GM12878 (cell line): ENCODE data around the gene GRIP2. TPM values are rescaled to one million over a fixed set of nuclear protein-coding genes. Genes with fewer than 3 reads are reported as not detected.
A peak's percentile ranks its signal among the peaks of the same experiment; 100 is the strongest.

ENCODE experiments used
- ATAC-seq: fragments of 200-7000 bp; cut with Tn5 transposase; 3 replicates; pipeline ENCODE4 v1.9.1; 2020; ENCODE audit warnings: mild to moderate bottlenecking, moderate library complexity
- BruUV-seq: library from RNA; stranded (reverse); fragments of 400-500 nt; replicated peaks from 2 replicates; lab custom pipeline; 2021; lab: Mats Ljungman, UMichigan
- CTCF ChIA-PET: fragments of 300-600 bp; sonication (Branson Sonifier 250); formaldehyde crosslinking; extraction: SDS; loops from one replicate; lab custom pipeline; 2021; ENCODE audit warnings: inconsistent platforms; lab: Yijun Ruan, JAX
- POLR2A ChIA-PET: fragments of 350-600 bp; formaldehyde crosslinking; extraction: SDS; loops from one replicate; lab custom pipeline; 2021; ENCODE audit warnings: inconsistent platforms; lab: Charles Lee
- RAD21 ChIA-PET: fragments of 300-600 bp; sonication (Branson Sonifier 250); formaldehyde crosslinking; loops from one replicate; lab custom pipeline; 2023; ENCODE audit warnings: antibody characterized with exemption; ENCODE audit not compliant: unreplicated experiment; lab: Charles Lee
- SMC1A ChIA-PET: fragments of 300-600 bp; sonication (Branson Sonifier 250); formaldehyde crosslinking; loops from one replicate; lab custom pipeline; 2023; ENCODE audit not compliant: unreplicated experiment, uncharacterized antibody; lab: Charles Lee
- DNase-seq: peaks from one replicate; pipeline ENCODE4 v3.0.0-alpha.2; 2011; ENCODE audit warnings: low read depth, low spot score
- FAIRE-seq: peaks from 3 replicates; lab custom pipeline; 2011; peaks lifted over from hg19 to GRCh38; lab: Jason Lieb, UNC
- H2AFZ ChIP-seq: 2 replicates; pipeline ENCODE4 v1.6.0; 2011; ENCODE audit warnings: low read depth, low read length, control low read depth; ENCODE audit not compliant: control insufficient read depth
- H3K27ac ChIP-seq: 2 replicates; pipeline ENCODE4 v1.5.1; 2011; ENCODE audit warnings: control low read depth; ENCODE audit not compliant: control insufficient read depth, insufficient read depth
- H3K27me3 ChIP-seq, 2 experiments: replicated peaks in 1 of 2; 2 replicates each; pipeline versions ENCODE4 v1.6.0 to v1.6.1; 2011; ENCODE audit warnings: low read length in 1 of 2; ENCODE audit not compliant: control insufficient read depth in 2 of 2, insufficient read depth in 2 of 2
- H3K36me3 ChIP-seq, 2 experiments: 2 replicates each; pipeline ENCODE4 v1.5.1; 2011; ENCODE audit warnings: low read length in 1 of 2; ENCODE audit not compliant: control insufficient read depth in 2 of 2, insufficient read depth in 2 of 2
- H3K4me1 ChIP-seq: 2 replicates; pipeline ENCODE4 v1.6.1; 2011; ENCODE audit warnings: mild to moderate bottlenecking, low read length, moderate library complexity, mixed read lengths; ENCODE audit not compliant: control insufficient read depth, insufficient read depth
- H3K4me2 ChIP-seq: 2 replicates; pipeline ENCODE4 v1.6.0; 2011; ENCODE audit warnings: control low read depth; ENCODE audit not compliant: control insufficient read depth, insufficient read depth
- H3K4me3 ChIP-seq: fragments of 200-600 bp; sonication (generic); 2 replicates; pipeline ENCODE4 v1.5.1; 2016
- H3K79me2 ChIP-seq: 2 replicates; pipeline ENCODE4 v1.6.0; 2011; ENCODE audit warnings: low read length; ENCODE audit not compliant: control insufficient read depth, insufficient read depth
- H3K9ac ChIP-seq: 2 replicates; pipeline ENCODE4 v1.8.0; 2011; ENCODE audit warnings: low read length, control low read depth, mixed read lengths; ENCODE audit not compliant: control insufficient read depth, insufficient read depth
- H3K9me3 ChIP-seq: replicated peaks from 3 replicates; pipeline ENCODE4 v1.5.1; 2011; ENCODE audit warnings: mild to moderate bottlenecking, low read length; ENCODE audit not compliant: control insufficient read depth, insufficient read depth
- H4K20me1 ChIP-seq: 2 replicates; pipeline ENCODE4 v1.6.0; 2011; ENCODE audit not compliant: control insufficient read depth, insufficient read depth
- BHLHE40 ChIP-seq, 2 experiments: fragments of 450-650 bp in 1 of 2; IDR thresholded peaks; 2 replicates each; pipeline ENCODE4 v1.6.1; 2011 to 2017; ENCODE audit warnings: low read depth in 2 of 2, borderline replicate concordance in 1 of 2, improper control_type of control experiment in 1 of 2, low read length in 1 of 2, mild to moderate bottlenecking in 1 of 2
- BMI1 ChIP-seq: fragments of 450-650 bp; IDR thresholded peaks from 2 replicates; pipeline ENCODE4 v1.6.1; 2016; ENCODE audit warnings: mild to moderate bottlenecking, moderate library complexity, borderline replicate concordance
- HDAC6 ChIP-seq: fragments of 200-600 bp; sonication (generic); IDR thresholded peaks from one replicate; pipeline ENCODE4 v1.8.0; 2017; ENCODE audit warnings: antibody characterized with exemption; ENCODE audit not compliant: unreplicated experiment
- MEF2B ChIP-seq: fragments of 450-650 bp; IDR thresholded peaks from 2 replicates; pipeline ENCODE4 v1.6.1; 2018; ENCODE audit warnings: mild to moderate bottlenecking, moderate library complexity; ENCODE audit not compliant: partially characterized antibody, poor library complexity, severe bottlenecking
- MTA3 ChIP-seq: IDR thresholded peaks from 2 replicates; pipeline ENCODE4 v1.6.1; 2012; ENCODE audit warnings: low read length, inconsistent platforms, borderline replicate concordance
- STAT3 ChIP-seq: IDR thresholded peaks from 2 replicates; pipeline ENCODE4 v1.6.1; 2011; ENCODE audit warnings: low read depth, low read length, improper control_type of control experiment
- TCF3 ChIP-seq: IDR thresholded peaks from 2 replicates; pipeline ENCODE4 v1.6.1; 2012; ENCODE audit warnings: low read depth, mild to moderate bottlenecking, low read length, borderline replicate concordance; ENCODE audit not compliant: insufficient read depth
- YBX1 ChIP-seq: fragments of 450-650 bp; IDR thresholded peaks from 2 replicates; pipeline ENCODE4 v1.6.1; 2016; ENCODE audit warnings: antibody characterized with exemption
- ZZZ3 ChIP-seq: IDR thresholded peaks from 2 replicates; pipeline ENCODE4 v1.6.1; 2011; ENCODE audit warnings: low read depth; ENCODE audit not compliant: control insufficient read depth, insufficient read length
- WGBS: methylation state at CpG from one replicate; pipeline ENCODE4 v1.1.6; 2016; ENCODE audit warnings: low lambda C conversion rate; ENCODE audit not compliant: insufficient replicate concordance, insufficient coverage; ENCODE audit errors: missing lambda C conversion rate; 5-methylcytosine and 5-hydroxymethylcytosine counted together
- in situ Hi-C: fragments of 300-500 bp; cut with MboI; formaldehyde crosslinking; loops from 9 replicates; pipeline ENCODE4 v1.14.3; 2018; ENCODE audit warnings: mixed read lengths
- intact Hi-C: fragments of 100-400 bp; cut with micrococcal nuclease; formaldehyde crosslinking; loops from one replicate; pipeline ENCODE4 v1.14.2; 2022; ENCODE audit not compliant: unreplicated experiment
- polyA plus RNA-seq, 11 experiments: library from polyadenylated mRNA; depleted of rRNA in 4 of 11; unstranded in 6 of 11; stranded (reverse) in 5 of 11; fragments of >200 nt; fragmentation: Nextera tagmentation in 4 of 11; fragmentation: Illumina TruSeq in 1 of 11; extraction: Ambion mirVana in 4 of 11; extraction: Trizol in 1 of 11; gene quantifications; 1 replicate in 1 of 11; 2 replicates in 10 of 11; pipeline versions ENCODE4 v1.2.1 to v1.2.3, GENCODE V29; 2011 to 2016; ENCODE audit warnings: inconsistent platforms in 2 of 11, missing spikeins in 2 of 11, low read depth in 1 of 11
- total RNA-seq, 4 experiments: library from RNA; depleted of rRNA in 3 of 4; stranded (reverse); fragments of >200 nt in 3 of 4; fragmentation: Illumina TruSeq in 1 of 4; extraction: Trizol in 1 of 4; gene quantifications; 2 replicates each; pipeline versions ENCODE4 v1.2.1 to v1.2.3, GENCODE V29; 2013 to 2021
- TF ChIP-seq, protein P1 (sequence below): IDR thresholded peaks from 2 replicates; pipeline ENCODE4 v1.6.1; 2012; ENCODE audit warnings: low read length, inconsistent platforms
- TF ChIP-seq, protein P2 (sequence below): fragments of 450-650 bp; IDR thresholded peaks from 2 replicates; pipeline ENCODE4 v1.6.1; 2018; ENCODE audit warnings: borderline replicate concordance, mild to moderate bottlenecking; ENCODE audit not compliant: partially characterized antibody

Gene GRIP2
- total and polyA plus RNA-seq, 10 of the 15 experiments (the other 5 are each of a cell fraction or from before 2014, with no cell fraction given), result not detected

DNA sequence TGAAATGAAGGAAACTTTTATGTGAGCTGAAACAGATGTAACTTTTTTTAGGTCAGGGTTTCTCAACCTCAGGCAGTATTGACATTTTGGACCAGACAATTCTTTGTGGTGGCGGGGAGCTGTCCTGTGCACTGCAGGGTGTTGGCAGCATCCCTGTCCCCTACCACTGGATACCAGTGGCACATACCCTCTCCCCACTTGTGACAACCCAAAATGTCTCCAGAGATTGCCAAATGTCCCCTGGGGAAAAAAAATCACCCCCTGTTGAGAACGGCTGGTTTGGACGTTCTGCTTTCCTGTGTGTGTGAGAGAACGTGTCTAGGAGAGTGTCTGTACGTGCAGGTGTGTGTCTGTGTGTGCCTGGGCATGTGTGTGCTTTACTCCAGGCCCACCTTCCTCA is 30.7 kb upstream of the GRIP2 start:
- no peaks in the 10 kb centered on the region for H3K9me3 ChIP-seq
- TF ChIP-seq BMI1, result no peak
- TF ChIP-seq HDAC6, result no peak
- peak; percentile 51 for TF ChIP-seq MEF2B
- ATAC-seq (no peak), DNase-seq (no peak), FAIRE-seq (no peak)
- intact Hi-C loops, result no loop called here
- H3K4me1 ChIP-seq, result no peaks in the 10 kb centered on the region
- SMC1A ChIA-PET, result interaction anchor here (1.2 kb wide), 1 partner anchor 350 kb away, joined by 4 read pairs; no protein-coding TSS in a partner anchor
- RAD21 ChIA-PET, result no interaction called here
- H3K27me3 ChIP-seq, result peaks cover 0 to 2% of the 10 kb centered on the region in 2 experiments; a peak in 2 of 4 replicates
- H2AFZ ChIP-seq, result no peak overlapping the region
- H3K79me2 ChIP-seq, result no peaks in the 10 kb centered on the region
- CTCF ChIA-PET, result no interaction called here
- no peaks in the 10 kb centered on the region for H3K36me3 ChIP-seq
- H3K9ac ChIP-seq, result no peak overlapping the region
- H4K20me1 ChIP-seq, result no peaks in the 10 kb centered on the region
- BruUV-seq, result no TSS peak
- no peak overlapping the region for H3K4me3 ChIP-seq
- in situ Hi-C loops, result no loop called here
- POLR2A ChIA-PET, result no interaction called here
- no peak overlapping the region for H3K4me2 ChIP-seq
- 14% methylated on average over 5 of the region's 5 CpGs for WGBS
- H3K27ac ChIP-seq, result no peak overlapping the region

DNA sequence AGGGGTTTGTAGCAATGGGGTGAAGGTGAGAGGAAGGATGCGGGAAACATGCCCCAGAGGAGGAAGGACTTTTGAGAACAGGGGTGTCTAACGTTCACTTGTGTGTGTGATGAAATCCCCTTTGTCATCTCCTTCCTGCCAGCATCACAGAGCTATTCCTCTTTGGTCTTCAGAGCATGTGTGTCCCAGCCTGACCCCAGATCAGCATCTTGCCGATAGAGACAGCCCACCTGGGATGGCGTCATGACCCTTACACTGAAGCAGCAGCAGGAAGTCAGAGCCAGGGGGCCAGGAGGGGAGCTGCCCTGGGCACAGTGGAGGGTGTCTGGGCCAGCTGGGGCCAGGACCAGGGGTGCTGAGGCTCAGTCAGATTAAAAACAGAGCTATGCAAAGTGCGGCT is 29.9 kb upstream of the GRIP2 start:
- Histone ChIP-seq H3K79me2 (no peaks in the 10 kb centered on the region), H3K9me3 (no peaks in the 10 kb centered on the region), H3K4me1 (no peaks in the 10 kb centered on the region), H4K20me1 (no peaks in the 10 kb centered on the region), H3K27ac (no peak overlapping the region), H3K4me2 (no peak overlapping the region), H3K27me3 (peaks cover 0 to 2% of the 10 kb centered on the region in 2 experiments; a peak in 2 of 4 replicates), H3K4me3 (no peak overlapping the region), H3K9ac (no peak overlapping the region), H2AFZ (no peak overlapping the region), H3K36me3 (no peaks in the 10 kb centered on the region)
- intact Hi-C loops (no loop called here), in situ Hi-C loops (no loop called here)
- ChIA-PET POLR2A (no interaction called here), RAD21 (no interaction called here), SMC1A (interaction anchor here (1.2 kb wide), 1 partner anchor 351 kb away, joined by 4 read pairs; no protein-coding TSS in a partner anchor), CTCF (no interaction called here)
- ATAC-seq (peak; percentile 30; the same call in 2 of the 3 replicates), FAIRE-seq (no peak), DNase-seq (no peak)
- BruUV-seq, result no TSS peak
- WGBS, result 2% methylated on average over 5 of the region's 5 CpGs
- TF ChIP-seq, protein P1, sequence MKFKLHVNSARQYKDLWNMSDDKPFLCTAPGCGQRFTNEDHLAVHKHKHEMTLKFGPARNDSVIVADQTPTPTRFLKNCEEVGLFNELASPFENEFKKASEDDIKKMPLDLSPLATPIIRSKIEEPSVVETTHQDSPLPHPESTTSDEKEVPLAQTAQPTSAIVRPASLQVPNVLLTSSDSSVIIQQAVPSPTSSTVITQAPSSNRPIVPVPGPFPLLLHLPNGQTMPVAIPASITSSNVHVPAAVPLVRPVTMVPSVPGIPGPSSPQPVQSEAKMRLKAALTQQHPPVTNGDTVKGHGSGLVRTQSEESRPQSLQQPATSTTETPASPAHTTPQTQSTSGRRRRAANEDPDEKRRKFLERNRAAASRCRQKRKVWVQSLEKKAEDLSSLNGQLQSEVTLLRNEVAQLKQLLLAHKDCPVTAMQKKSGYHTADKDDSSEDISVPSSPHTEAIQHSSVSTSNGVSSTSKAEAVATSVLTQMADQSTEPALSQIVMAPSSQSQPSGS, result no peak
- TF ChIP-seq TCF3 (no peak), BHLHE40 (IDR thresholded peaks at IDR 0.05; ENCODE audit: borderline replicate concordance in 1 of 2, low read depth in 2 of 2, low read length in 1 of 2) (no peak), MTA3 (no peak), YBX1 (no peak), STAT3 (no peak), ZZZ3 (no peak)
- TF ChIP-seq, protein P2, sequence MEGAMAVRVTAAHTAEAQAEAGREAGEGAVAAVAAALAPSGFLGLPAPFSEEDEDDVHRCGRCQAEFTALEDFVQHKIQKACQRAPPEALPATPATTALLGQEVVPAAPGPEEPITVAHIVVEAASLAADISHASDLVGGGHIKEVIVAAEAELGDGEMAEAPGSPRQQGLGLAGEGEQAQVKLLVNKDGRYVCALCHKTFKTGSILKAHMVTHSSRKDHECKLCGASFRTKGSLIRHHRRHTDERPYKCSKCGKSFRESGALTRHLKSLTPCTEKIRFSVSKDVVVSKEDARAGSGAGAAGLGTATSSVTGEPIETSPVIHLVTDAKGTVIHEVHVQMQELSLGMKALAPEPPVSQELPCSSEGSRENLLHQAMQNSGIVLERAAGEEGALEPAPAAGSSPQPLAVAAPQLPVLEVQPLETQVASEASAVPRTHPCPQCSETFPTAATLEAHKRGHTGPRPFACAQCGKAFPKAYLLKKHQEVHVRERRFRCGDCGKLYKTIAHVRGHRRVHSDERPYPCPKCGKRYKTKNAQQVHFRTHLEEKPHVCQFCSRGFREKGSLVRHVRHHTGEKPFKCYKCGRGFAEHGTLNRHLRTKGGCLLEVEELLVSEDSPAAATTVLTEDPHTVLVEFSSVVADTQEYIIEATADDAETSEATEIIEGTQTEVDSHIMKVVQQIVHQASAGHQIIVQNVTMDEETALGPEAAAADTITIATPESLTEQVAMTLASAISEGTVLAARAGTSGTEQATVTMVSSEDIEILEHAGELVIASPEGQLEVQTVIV, result no peak
